K562 (cell line): ENCODE measurements around the gene RCSD1. TPM values are rescaled to one million over a fixed set of nuclear protein-coding genes. Genes with fewer than 3 reads are reported as not detected.

Experiments
- ATAC-seq: fragments of 200-7000 bp; cut with Tn5 transposase; 3 replicates; pipeline ENCODE4 v1.9.1; 2020; ENCODE audit warnings: moderate library complexity
- BruUV-seq: library from RNA; stranded (reverse); fragments of 400-500 nt; replicated peaks from 2 replicates; lab custom pipeline; 2021; lab: Mats Ljungman, UMichigan
- CTCF ChIA-PET: fragments of 300-600 bp; formaldehyde crosslinking; extraction: SDS; loops from one replicate; lab custom pipeline; 2021; ENCODE audit warnings: low intra/inter-chr PET ratio; lab: Yijun Ruan, JAX
- POLR2A ChIA-PET: fragments of 300-600, 350-650 bp; sonication (Branson Sonifier 250); formaldehyde crosslinking; extraction: SDS; loops from one replicate; lab custom pipeline; 2021; ENCODE audit warnings: antibody characterized with exemption, inconsistent platforms; lab: Yijun Ruan, JAX
- DNase-seq, 4 experiments: peaks; one replicate each; pipeline versions ENCODE4 v3.0.0 to v3.0.0-alpha.2; 2011 to 2018; ENCODE audit warnings: low spot score in 3 of 4, mixed read lengths in 3 of 4; ENCODE audit errors: extremely low read depth in 1 of 4
- FAIRE-seq: peaks from 2 replicates; lab custom pipeline; 2011; peaks lifted over from hg19 to GRCh38; lab: Jason Lieb, UNC
- H2AFZ ChIP-seq: 2 replicates; pipeline ENCODE4 v1.6.0; 2011; ENCODE audit warnings: low read depth, low read length, control low read depth, inconsistent platforms
- H3K27ac ChIP-seq: fragments of 200-600 bp; 3 replicates; pipeline ENCODE4 v1.8.0; 2011; ENCODE audit warnings: low read depth, mild to moderate bottlenecking, control low read depth, inconsistent platforms, low read length, moderate library complexity, mixed read lengths; ENCODE audit errors: extremely low read depth
- H3K27me3 ChIP-seq, 2 experiments: fragments of 300-600 bp in 1 of 2; 2 replicates in 1 of 2; 3 replicates in 1 of 2; pipeline versions ENCODE4 v1.6.0 to v1.8.0; 2011; ENCODE audit warnings: inconsistent platforms in 2 of 2, low read length in 2 of 2, mild to moderate bottlenecking in 1 of 2, mixed read lengths in 1 of 2, moderate library complexity in 1 of 2; ENCODE audit not compliant: control insufficient read depth in 2 of 2, insufficient read depth in 2 of 2
- H3K36me3 ChIP-seq: fragments of 300-600 bp; 3 replicates; pipeline ENCODE4 v1.8.0; 2011; ENCODE audit warnings: mild to moderate bottlenecking, low read length, inconsistent platforms; ENCODE audit not compliant: control insufficient read depth, insufficient read depth
- H3K4me1 ChIP-seq, 2 experiments: fragments of 200-600 bp in 1 of 2; replicated peaks in 1 of 2; 2 replicates in 1 of 2; 3 replicates in 1 of 2; pipeline versions ENCODE4 v1.5.1 to v1.8.0; 2011; ENCODE audit warnings: inconsistent platforms in 2 of 2, low read length in 2 of 2, mild to moderate bottlenecking in 1 of 2, mixed read lengths in 1 of 2, moderate library complexity in 1 of 2; ENCODE audit not compliant: control insufficient read depth in 2 of 2, insufficient read depth in 2 of 2
- H3K4me2 ChIP-seq: 2 replicates; pipeline ENCODE4 v1.6.1; 2011; ENCODE audit warnings: low read length, control low read depth, inconsistent platforms, mixed read lengths; ENCODE audit not compliant: insufficient read depth
- H3K4me3 ChIP-seq: fragments of 200-600 bp; sonication (generic), shearing (Covaris generic); 2 replicates; pipeline ENCODE4 v1.5.1; 2016; ENCODE audit warnings: control low read depth, inconsistent platforms
- H3K79me2 ChIP-seq: fragments of 200-600 bp; 3 replicates; pipeline ENCODE4 v1.8.0; 2011; ENCODE audit warnings: low read length, inconsistent platforms; ENCODE audit not compliant: control insufficient read depth, insufficient read depth
- H3K9ac ChIP-seq, 2 experiments: 2 replicates each; pipeline versions ENCODE4 v1.6.0 to v1.6.1; 2011; ENCODE audit warnings: low read depth in 2 of 2, low read length in 2 of 2, control low read depth in 1 of 2, inconsistent platforms in 1 of 2, mild to moderate bottlenecking in 1 of 2, mixed read lengths in 1 of 2; ENCODE audit not compliant: insufficient read depth in 1 of 2
- H3K9me1 ChIP-seq: one replicate; pipeline ENCODE4 v1.6.0; 2011; ENCODE audit warnings: inconsistent platforms, mild to moderate bottlenecking, low read length, moderate library complexity; ENCODE audit not compliant: control insufficient read depth, insufficient read depth
- H3K9me3 ChIP-seq: replicated peaks from 2 replicates; pipeline ENCODE4 v1.5.1; 2011; ENCODE audit warnings: low read depth, low read length, inconsistent platforms; ENCODE audit not compliant: control insufficient read depth, insufficient read depth
- H4K20me1 ChIP-seq: replicated peaks from 2 replicates; pipeline ENCODE4 v1.6.1; 2011; ENCODE audit warnings: low read length, inconsistent platforms, mixed read lengths; ENCODE audit not compliant: control insufficient read depth, insufficient read depth
- C11orf30 ChIP-seq: fragments of 450-650 bp; IDR thresholded peaks from 2 replicates; pipeline ENCODE4 v1.6.1; 2016; ENCODE audit warnings: low read depth, mild to moderate bottlenecking
- HNRNPL ChIP-seq: fragments of 200-400 bp; formaldehyde crosslinking; IDR thresholded peaks from 2 replicates; pipeline ENCODE4 v1.6.1; 2017; ENCODE audit warnings: low read depth, mild to moderate bottlenecking, low read length
- MAFF ChIP-seq: IDR thresholded peaks from 2 replicates; pipeline ENCODE4 v1.6.1; 2012; ENCODE audit warnings: low read length, improper control_type of control experiment
- MAFG ChIP-seq: fragments of 450-650 bp; conservative IDR thresholded peaks from 2 replicates; pipeline ENCODE4 v1.6.1; 2016; ENCODE audit warnings: missing genetic modification characterization, missing compliant biosample characterization
- MYNN ChIP-seq, 2 experiments: sonication (generic); formaldehyde crosslinking in 1 of 2; IDR thresholded peaks; 2 replicates each; pipeline versions ENCODE4 v1.5.0 to v1.6.1; 2016 to 2020; ENCODE audit warnings: antibody characterized with exemption in 1 of 2, missing genetic modification reagents in 1 of 2
- SRSF3 ChIP-seq: fragments of 200-400 bp; formaldehyde crosslinking; IDR thresholded peaks from 2 replicates; pipeline ENCODE4 v1.6.1; 2016; ENCODE audit warnings: mild to moderate bottlenecking, low read length, moderate library complexity; ENCODE audit not compliant: insufficient read depth
- ZNF316 ChIP-seq: fragments of 450-650 bp; IDR thresholded peaks from 2 replicates; pipeline ENCODE4 v1.6.1; 2016
- WGBS: fragments of 100-300 bp; shearing (Covaris generic); methylation state at CpG from one replicate; pipeline ENCODE4 v1.1.6; 2016; ENCODE audit warnings: low coverage, mixed read lengths; ENCODE audit not compliant: insufficient coverage; ENCODE audit errors: missing lambda C conversion rate; 5-methylcytosine and 5-hydroxymethylcytosine counted together
- in situ Hi-C: fragments of 300-500 bp; cut with MboI; formaldehyde crosslinking; loops from 4 replicates; pipeline ENCODE4 v1.15.0; 2018; ENCODE audit warnings: inconsistent platforms, mixed read lengths
- intact Hi-C: fragments of 100-400 bp; cut with micrococcal nuclease; formaldehyde crosslinking; loops from 2 replicates; pipeline ENCODE4 v1.14.2; 2022
- polyA plus RNA-seq, 8 experiments: library from polyadenylated mRNA; depleted of rRNA in 4 of 8; stranded (reverse) in 5 of 8; unstranded in 3 of 8; fragments of >200 nt; fragmentation: Nextera tagmentation in 2 of 8; fragmentation: Illumina TruSeq in 1 of 8; extraction: Ambion mirVana in 2 of 8; extraction: Trizol in 1 of 8; gene quantifications; 2 replicates each; pipeline versions ENCODE4 v1.2.1 to v1.2.3, GENCODE V29; 2011 to 2014; ENCODE audit warnings: inconsistent platforms in 1 of 8, missing spikeins in 1 of 8
- total RNA-seq, 7 experiments: library from RNA; depleted of rRNA in 6 of 7; stranded (reverse); fragments of >200 nt in 6 of 7; fragmentation: Illumina TruSeq in 2 of 7; extraction: Trizol in 2 of 7; gene quantifications; 2 replicates each; pipeline versions ENCODE4 v1.2.1 to v1.2.3, GENCODE V29; 2011 to 2021; ENCODE audit warnings: low replicate concordance in 1 of 7

Gene RCSD1
- total and polyA plus RNA-seq, 9 of the 15 experiments (the other 6 are each of a cell fraction or from before 2014, with no cell fraction given), result 7.8 to 69.8 (median 45.3) TPM

DNA sequence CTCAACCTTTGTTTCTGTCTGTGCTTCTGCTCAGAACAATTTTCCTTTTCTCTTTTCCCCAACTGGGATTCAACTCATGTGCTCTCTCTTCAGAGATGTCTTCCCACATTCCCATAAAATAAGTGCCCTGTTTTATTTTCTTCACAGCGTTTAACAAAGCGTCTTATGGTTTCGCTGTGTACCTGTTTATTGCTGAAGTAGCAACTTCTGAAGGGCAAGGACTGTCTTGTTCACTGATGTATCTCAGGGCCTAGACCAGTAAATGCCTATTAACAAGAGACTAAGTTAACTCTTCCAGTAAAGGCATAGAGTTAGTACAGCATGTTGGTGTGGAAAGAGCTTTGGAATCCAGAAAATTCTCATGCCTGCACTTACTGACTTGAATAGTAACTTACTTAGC is 48.8 kb downstream of the RCSD1 start:
- Histone ChIP-seq H3K27me3 (no peaks in the 10 kb centered on the region), H3K27ac (no peak overlapping the region), H3K9ac (peak overlapping the region in 1 of 2 experiments; percentile 7; a peak in 1 of 4 replicates), H3K4me1 (peaks cover 7 to 23% of the 10 kb centered on the region in 2 experiments; a peak in 4 of 5 replicates), H3K9me3 (no peaks in the 10 kb centered on the region), H3K79me2 (no peaks in the 10 kb centered on the region), H3K9me1 (peaks cover 3% of the 10 kb centered on the region), H3K4me3 (no peak overlapping the region), H3K4me2 (no peak overlapping the region), H2AFZ (no peak overlapping the region), H4K20me1 (0 out of 2 replicates have a peak, but pooled peaks cover 3% of the 10 kb centered on the region), H3K36me3 (peaks cover 26% of the 10 kb centered on the region; the same call in 1 of the 3 replicates)
- no peak for FAIRE-seq
- ChIA-PET CTCF (no interaction called here), POLR2A (interaction anchor here (0.8 to 1.5 kb wide), 3 partner anchors 9 to 128 kb away, joined by 3 read pairs; no protein-coding TSS in a partner anchor)
- TF ChIP-seq MAFG (tag) (peak; percentile 52; the same call in 1 of the 2 replicates), HNRNPL (no peak), ZNF316 (peak; percentile 90), MAFF (0 out of 2 replicates have a peak, but pooled peaks have one; percentile 35), SRSF3 (no peak), MYNN (IDR thresholded peaks at IDR 0.05) (no peak), MYNN (CRISPR knock-in tag; IDR thresholded peaks at IDR 0.05) (no peak), C11orf30 (peak; percentile 78)
- intact Hi-C loops (no loop called here), in situ Hi-C loops (loop anchor here (25.0 kb wide), 2 partner anchors 1492 to 1667 kb away; no protein-coding TSS in a partner anchor)
- DNase-seq, result no peak
- ATAC-seq, result no peak
- no TSS peak for BruUV-seq
- WGBS, result 100% methylated on average over 3 of the region's 3 CpGs
